AG20443 (cell line): Measurements from ENCODE around the gene GPR141.

ENCODE experiments used
- DNase-seq: peaks from one replicate; pipeline ENCODE4 v3.0.0; 2012; ENCODE audit warnings: low spot score, mixed read lengths

Gene GPR141

GRCh38 chr7:37784015-37784414, 100.4 kb downstream of the GPR141 start:
- no peak for DNase-seq

GRCh38 chr7:37786741-37787569, 103.4 kb downstream of the GPR141 start:
- DNase-seq, result no peak
